ENCODE measurements around the gene ONECUT1.

GRCh38 chr15:52794665-52795463, 4.7 kb upstream of the ONECUT1 start:
- no peak for TF ChIP-seq EZH2 (IDR thresholded peaks at IDR 0.05; ENCODE audit: low read depth)
- TF ChIP-seq, protein P1, sequence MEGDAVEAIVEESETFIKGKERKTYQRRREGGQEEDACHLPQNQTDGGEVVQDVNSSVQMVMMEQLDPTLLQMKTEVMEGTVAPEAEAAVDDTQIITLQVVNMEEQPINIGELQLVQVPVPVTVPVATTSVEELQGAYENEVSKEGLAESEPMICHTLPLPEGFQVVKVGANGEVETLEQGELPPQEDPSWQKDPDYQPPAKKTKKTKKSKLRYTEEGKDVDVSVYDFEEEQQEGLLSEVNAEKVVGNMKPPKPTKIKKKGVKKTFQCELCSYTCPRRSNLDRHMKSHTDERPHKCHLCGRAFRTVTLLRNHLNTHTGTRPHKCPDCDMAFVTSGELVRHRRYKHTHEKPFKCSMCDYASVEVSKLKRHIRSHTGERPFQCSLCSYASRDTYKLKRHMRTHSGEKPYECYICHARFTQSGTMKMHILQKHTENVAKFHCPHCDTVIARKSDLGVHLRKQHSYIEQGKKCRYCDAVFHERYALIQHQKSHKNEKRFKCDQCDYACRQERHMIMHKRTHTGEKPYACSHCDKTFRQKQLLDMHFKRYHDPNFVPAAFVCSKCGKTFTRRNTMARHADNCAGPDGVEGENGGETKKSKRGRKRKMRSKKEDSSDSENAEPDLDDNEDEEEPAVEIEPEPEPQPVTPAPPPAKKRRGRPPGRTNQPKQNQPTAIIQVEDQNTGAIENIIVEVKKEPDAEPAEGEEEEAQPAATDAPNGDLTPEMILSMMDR (conservative IDR thresholded peaks at IDR 0.05) = no peak
